Osteocyte (in vitro differentiated cells): ENCODE measurements around the gene RAD51B. TPM values are rescaled to one million over a fixed set of nuclear protein-coding genes. Genes with fewer than 3 reads are reported as not detected.

Source experiments
- DNase-seq: peaks from one replicate; pipeline ENCODE4 v3.0.0; 2021; ENCODE audit warnings: mixed read lengths; ENCODE audit not compliant: unreplicated experiment; ENCODE audit errors: extremely low spot score
- H3K27ac Mint-ChIP-seq: one replicate; pipeline ENCODE4 v1.8.0; 2021; ENCODE audit warnings: mild to moderate bottlenecking, mixed read lengths; ENCODE audit not compliant: unreplicated experiment
- H3K27me3 Mint-ChIP-seq: one replicate; pipeline ENCODE4 v1.8.0; 2021; ENCODE audit warnings: mixed read lengths; ENCODE audit not compliant: unreplicated experiment
- H3K36me3 Mint-ChIP-seq: one replicate; pipeline ENCODE4 v1.8.0; 2021; ENCODE audit warnings: mixed read lengths; ENCODE audit not compliant: unreplicated experiment
- H3K4me1 Mint-ChIP-seq: one replicate; pipeline ENCODE4 v1.8.0; 2021; ENCODE audit warnings: mixed read lengths; ENCODE audit not compliant: unreplicated experiment
- H3K4me3 Mint-ChIP-seq: one replicate; pipeline ENCODE4 v1.8.0; 2021; ENCODE audit warnings: mild to moderate bottlenecking, moderate library complexity, mixed read lengths; ENCODE audit not compliant: unreplicated experiment
- H3K9me3 Mint-ChIP-seq: one replicate; pipeline ENCODE4 v1.8.0; 2021; ENCODE audit warnings: mixed read lengths; ENCODE audit not compliant: unreplicated experiment
- CTCF ChIP-seq: fragments of 200-600 bp; sonication (generic); IDR thresholded peaks from 2 replicates; pipeline ENCODE4 v1.5.0; 2021; ENCODE audit warnings: antibody characterized with exemption, mild to moderate bottlenecking, moderate library complexity
- total RNA-seq: library from RNA; stranded (reverse); gene quantifications from 2 replicates; pipeline ENCODE4 v1.2.1, GENCODE V29; 2021

Gene RAD51B
- total RNA-seq, 1 donor from 2014 or later, result 12.7 TPM

DNA sequence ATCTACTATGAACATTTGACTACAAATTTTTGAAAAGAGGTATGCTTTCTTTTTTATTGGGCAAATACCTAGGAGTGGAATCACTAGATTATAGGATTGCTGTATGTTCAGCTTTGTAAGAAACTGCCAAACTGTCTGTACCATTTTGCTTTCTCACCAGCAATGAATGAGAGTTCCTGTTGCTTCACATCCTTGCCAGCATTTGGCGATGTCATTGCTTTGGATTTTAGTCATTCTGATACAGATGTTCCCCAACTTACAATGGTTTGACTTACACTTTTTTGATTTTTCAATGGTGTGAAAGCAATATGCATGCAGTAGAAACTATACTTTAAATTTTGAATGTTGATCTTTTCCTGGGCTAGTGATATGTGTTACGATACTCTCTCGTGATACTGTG lies 328.7 kb downstream of the RAD51B start:
- H3K27me3 Mint-ChIP-seq, result no peaks in the 10 kb centered on the region
- H3K4me1 Mint-ChIP-seq, result peaks cover 49% of the 10 kb centered on the region
- no peak for DNase-seq
- H3K9me3 Mint-ChIP-seq, result peaks cover 31% of the 10 kb centered on the region
- no peak for TF ChIP-seq CTCF
- peaks cover 17% of the 10 kb centered on the region for H3K36me3 Mint-ChIP-seq
- H3K27ac Mint-ChIP-seq, result peak overlapping the region; percentile 89
- H3K4me3 Mint-ChIP-seq, result no peak overlapping the region

- peaks cover 47% of the 10 kb centered on the region for H3K4me1 Mint-ChIP-seq
- H3K27ac Mint-ChIP-seq, result no peak overlapping the region
- no peak for TF ChIP-seq CTCF
Measured at GRCh38 chr14:68148763-68149162, 329.2 kb downstream of the RAD51B start.

GRCh38 chr14:68153275-68153674 lies 333.7 kb downstream of the RAD51B start:
- Mint-ChIP-seq H3K4me3 (no peak overlapping the region), H3K9me3 (peaks cover 46% of the 10 kb centered on the region), H3K36me3 (peaks cover 22% of the 10 kb centered on the region), H3K4me1 (peaks cover 27% of the 10 kb centered on the region), H3K27me3 (no peaks in the 10 kb centered on the region), H3K27ac (peak overlapping the region; percentile 19)
- no peak for TF ChIP-seq CTCF
- DNase-seq, result no peak

More at GRCh38 chr14:68148763-68149162, 329.2 kb downstream of the RAD51B start:
- DNase-seq, result no peak
- Mint-ChIP-seq H3K4me3 (no peak overlapping the region), H3K9me3 (peaks cover 35% of the 10 kb centered on the region), H3K27me3 (no peaks in the 10 kb centered on the region), H3K36me3 (peaks cover 17% of the 10 kb centered on the region)

DNA sequence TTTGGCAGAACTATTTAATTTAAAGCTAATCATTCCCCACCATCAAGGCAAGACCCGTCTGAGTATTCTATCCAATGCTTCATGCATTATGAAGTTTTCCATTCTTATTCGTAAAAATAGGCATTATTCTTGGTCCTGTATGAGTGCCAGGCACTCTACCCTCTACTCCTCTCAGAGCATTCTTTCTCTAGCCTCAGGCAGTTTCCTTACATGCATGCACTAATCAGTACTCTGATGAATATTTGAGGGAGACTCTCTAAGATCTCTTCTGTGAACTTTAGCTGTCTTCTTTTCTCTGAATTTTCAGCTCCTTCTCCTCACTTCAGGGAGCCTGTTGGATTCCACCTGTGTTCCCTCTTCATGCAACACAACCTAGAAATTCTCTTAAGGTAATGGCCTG lies 334.7 kb downstream of the RAD51B start:
- H3K4me3 Mint-ChIP-seq, result no peak overlapping the region
- DNase-seq, result no peak
- peaks cover 16% of the 10 kb centered on the region for H3K36me3 Mint-ChIP-seq
- H3K4me1 Mint-ChIP-seq, result peaks cover 31% of the 10 kb centered on the region
- no peak overlapping the region for H3K27ac Mint-ChIP-seq
- H3K27me3 Mint-ChIP-seq, result no peaks in the 10 kb centered on the region
- TF ChIP-seq CTCF, result no peak
- H3K9me3 Mint-ChIP-seq, result peaks cover 38% of the 10 kb centered on the region

- peak overlapping the region; percentile 93 for H3K27ac Mint-ChIP-seq
- H3K27me3 Mint-ChIP-seq, result no peaks in the 10 kb centered on the region
- no peak for DNase-seq
- H3K4me1 Mint-ChIP-seq, result peaks cover 39% of the 10 kb centered on the region
- no peak for TF ChIP-seq CTCF
- H3K36me3 Mint-ChIP-seq, result peaks cover 8% of the 10 kb centered on the region
- no peak overlapping the region for H3K4me3 Mint-ChIP-seq
- H3K9me3 Mint-ChIP-seq, result peaks cover 16% of the 10 kb centered on the region
Measured at GRCh38 chr14:68157971-68158371, 338.4 kb downstream of the RAD51B start.
